GM21825 (cell line): ENCODE data around the gene HPD.
A peak's percentile ranks its signal among the peaks of the same experiment; 100 is the strongest.
"Not testable (repeated sequence)": the region's sequence is repeated elsewhere in the genome, so short reads cannot be mapped to it uniquely, and the experiment has no call there.

Source experiments
- ATAC-seq: cut with Tn5 transposase; IDR thresholded peaks from one replicate; pipeline ENCODE4 v1.9.1; 2021; ENCODE audit warnings: mild to moderate bottlenecking, moderate library complexity; ENCODE audit not compliant: unreplicated experiment

The HPD gene

DNA sequence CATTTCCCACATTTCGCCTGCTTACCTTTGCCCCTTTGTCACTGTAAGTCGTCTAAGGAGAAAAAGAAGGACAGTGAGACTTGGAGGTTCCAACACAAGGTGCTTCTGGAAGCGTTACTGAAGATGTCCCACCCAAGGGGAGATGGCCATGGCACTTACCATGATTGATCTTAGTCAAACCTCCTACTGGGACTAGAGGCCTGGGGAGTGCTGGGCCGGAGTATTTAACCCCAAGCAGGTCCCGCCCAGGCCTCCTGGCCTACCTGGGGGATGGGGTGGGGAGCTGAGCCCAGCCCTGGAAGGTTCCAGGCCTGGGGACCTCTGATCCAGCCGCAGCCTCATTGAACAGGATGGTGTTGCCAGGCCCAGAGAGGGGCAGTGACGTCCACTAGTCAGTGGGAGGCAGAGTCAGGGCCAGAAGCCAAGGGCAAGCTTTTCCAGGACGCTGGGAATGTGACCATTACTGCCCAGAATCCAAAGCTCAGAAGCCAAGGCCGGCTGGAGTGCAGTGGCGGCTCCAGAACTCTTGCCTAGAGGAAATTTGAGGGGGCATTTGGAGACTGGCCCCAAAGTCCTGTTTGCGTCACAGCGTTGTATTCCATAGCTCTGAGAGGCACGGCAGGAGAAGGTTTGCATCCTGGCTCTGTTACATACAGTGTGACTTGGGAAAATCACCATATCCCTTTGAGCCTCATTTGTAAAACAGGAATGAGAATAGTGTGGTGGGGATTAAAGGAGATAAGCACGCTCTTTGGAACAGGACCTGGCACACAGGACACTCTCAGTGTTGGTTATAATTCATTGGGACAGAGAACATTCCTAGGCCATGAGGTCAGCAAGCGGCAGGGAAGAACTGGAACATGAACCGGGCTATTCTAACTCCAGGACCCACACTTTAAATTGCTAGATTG lies at the start of gene HPD:
Gene HPD (minus strand): TSS at position 198 of the 911 bp plus-strand sequence. CDS start 36 bp downstream, at position 162.
- no peak for ATAC-seq

DNA sequence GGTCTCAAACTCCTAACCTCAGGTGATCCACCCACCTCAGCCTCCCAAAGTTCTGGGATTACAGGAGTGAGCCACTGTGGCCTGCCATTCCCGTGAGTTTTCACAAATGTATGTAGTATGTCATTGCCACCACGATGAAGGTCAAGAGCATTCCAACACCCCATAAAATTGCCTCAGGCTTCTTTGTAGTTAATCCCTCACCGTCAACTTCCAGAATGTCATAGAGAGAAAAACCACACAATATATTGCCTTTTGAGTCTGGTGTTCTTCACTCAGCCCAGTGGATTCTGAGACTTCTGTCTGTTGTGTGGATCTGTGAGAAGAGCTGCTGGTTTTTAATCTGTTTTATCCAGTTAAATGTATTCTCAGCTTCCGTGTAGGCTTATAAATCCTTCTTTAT lies 47.1 kb upstream of the HPD start:
- ATAC-seq: no peak

DNA sequence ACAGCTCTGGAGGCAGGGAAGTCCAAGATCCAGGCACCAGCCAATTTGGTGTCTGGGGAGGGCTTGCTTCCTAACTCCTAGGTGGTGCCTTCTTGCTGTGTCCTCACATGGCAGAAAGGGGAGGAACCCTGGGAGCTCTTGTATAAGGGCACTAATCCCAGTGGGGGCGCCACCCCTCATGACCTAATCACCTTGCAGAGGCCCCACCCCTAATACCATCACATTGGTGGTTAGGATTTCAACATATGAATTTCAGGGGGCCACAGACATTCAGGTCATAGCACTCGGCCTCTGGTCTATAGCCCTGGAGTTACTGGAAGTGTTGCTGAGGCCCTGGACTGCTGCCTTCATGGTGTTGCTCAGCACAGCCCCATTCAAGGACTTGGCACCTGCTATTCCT lies 44.5 kb upstream of the HPD start:
- ATAC-seq: no peak

DNA sequence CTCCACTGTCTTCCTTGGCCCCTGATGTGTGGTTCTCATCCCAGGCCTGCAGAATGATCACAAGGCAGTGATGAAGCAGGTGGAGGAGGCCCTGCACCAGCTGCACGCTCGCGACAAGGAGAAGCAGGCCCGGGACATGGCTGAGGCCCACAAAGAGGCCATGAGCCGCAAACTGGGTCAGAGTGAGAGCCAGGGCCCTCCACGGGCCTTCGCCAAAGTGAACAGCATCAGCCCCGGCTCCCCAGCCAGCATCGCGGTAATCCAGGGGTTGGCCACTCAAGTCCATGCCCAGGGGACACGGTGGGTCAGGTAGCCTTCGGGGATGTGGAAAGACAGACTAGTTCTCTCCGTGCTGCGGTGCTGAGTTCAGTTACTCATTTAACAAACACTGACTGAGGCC lies 40.9 kb upstream of the HPD start:
- no peak for ATAC-seq

DNA sequence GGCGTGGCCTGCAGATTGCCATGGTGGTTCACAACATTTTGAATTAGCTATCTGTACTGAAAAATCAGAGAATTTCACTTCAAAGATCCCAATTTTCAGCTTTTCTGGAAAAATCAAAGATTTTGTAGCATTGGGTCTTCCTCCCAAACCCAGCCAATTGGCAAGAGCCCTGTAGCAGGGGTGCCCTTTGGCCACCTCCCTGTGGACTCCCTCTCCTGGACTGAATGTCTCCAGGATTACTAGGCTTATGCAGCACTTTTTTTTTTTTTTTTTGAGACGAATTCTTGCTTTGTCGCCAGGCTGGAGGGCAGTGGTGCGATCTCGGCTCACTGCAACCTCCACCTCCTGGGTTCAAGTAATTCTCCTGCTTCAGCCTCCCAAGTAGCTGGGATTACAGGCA lies 39.6 kb upstream of the HPD start:
- ATAC-seq: no peak

DNA sequence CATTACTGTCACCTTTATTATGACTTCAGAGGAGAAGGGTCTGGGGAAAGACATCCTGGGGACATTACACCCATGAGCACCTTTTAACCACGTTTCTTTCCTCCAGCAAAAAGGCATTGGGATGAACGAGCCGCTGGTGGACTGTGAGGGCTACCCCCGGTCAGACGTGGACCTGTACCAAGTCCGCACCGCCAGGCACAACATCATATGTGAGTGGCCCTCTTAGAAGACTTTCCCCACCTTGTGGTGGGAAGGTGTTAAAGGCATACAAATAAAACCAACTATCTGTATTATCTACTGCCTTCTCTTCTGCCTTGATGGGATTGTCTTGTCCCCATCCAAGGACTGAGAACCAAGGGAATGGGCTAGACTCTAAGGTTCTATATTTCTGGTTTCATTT lies 36.0 kb upstream of the HPD start:
- no peak for ATAC-seq

DNA sequence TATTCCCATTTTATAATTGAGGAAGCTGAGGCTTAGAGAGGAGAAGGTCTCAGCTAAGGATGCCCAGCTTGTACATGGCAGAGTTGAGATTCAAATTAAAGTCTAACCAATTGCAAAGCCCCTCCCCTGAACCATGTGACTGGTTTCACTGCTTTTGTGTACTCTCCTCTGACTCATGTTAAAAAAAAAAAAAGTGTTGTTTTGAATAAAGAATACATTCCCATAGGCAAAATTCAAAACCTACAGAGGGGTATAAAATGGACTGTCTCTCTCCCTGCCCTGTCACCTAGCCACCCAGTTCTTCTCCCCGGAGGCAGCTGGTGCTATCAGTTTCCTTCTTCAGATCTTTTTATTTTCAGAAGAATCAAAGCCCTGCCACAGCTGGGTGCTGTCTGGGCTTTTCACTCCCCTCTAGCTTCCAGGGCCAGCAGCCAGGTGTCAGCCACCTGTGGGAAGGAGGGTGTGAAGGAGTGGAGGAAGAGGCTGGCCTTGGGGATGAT lies 35.4 kb upstream of the HPD start:
- no peak for ATAC-seq

DNA sequence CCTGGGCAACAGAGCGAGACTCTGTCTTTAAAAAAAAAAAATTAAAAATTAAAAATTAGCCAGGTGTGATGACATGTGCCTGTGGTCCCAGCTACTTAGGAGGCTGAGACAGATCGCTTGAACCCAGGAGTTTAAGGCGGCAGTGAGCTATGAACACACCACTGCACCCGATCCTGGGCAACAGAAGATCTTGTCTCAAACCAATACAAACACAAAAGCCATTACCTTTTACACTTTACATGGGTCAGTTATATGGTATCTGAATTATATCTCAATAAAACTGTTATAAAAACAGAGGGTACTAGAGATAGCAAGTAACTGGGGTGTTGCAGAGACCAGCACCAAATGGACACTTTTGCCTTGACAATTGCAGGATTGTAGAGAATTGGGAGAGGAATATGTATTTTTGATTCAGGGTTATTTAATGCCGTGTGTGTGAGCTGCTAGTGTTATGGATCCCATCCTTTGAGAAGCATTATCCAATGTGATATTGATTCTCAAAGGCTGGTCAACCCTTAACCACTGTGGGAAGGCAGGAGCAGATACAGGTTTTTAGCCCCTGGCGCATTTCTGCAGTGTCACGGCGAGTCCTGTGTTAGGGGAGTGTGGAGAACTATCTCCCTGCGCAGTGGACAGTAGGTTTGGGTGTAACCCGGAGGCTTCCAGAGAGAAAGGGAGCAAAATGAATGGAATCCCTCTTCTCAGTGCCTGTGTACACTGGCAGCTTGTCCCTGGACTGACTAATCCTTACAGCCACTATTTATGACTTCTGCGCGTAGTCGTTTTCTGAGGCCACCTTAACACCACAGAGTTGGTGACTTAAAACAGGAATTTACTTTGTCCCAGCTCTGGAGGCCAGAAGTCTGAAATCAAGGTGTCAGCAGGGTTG lies 34.3 kb upstream of the HPD start:
- ATAC-seq: no peak

DNA sequence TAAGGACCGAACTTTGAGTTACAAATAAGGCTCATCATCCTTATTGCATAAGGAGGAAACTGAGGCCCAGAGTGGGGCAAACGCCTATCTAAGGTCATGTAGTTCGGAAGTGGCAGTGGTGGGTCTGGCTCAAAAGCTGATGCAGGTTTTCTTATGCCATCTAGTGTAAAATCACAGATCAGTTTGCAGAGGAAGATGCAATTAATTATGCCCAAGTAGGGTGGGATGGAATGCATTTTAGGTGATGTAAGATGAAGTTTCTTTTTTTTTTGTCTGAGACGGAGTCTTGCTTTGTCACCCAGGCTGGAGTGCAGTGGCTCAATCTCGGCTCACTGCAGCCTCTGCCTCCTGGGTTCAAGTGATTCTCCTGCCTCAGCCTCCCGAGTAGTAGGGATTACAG lies 31.0 kb upstream of the HPD start:
- ATAC-seq: not testable (repeated sequence)

DNA sequence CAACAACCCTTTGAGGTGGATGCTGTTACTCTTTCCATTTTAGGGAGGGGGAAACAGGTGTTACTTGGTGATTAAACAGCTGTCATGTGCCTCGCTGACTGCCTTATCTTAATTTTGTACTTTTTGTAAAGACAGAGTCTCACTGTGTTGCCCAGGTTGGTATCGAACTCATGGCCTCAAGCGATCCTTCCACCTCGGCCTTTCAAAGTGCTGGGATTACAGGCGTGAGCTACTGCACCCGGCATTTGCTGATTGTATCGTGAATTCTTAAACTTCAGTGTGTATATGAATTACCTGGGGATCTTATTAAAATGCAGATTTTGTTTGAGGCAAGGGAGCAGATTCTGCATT lies 30.6 kb upstream of the HPD start:
- ATAC-seq: no peak

DNA sequence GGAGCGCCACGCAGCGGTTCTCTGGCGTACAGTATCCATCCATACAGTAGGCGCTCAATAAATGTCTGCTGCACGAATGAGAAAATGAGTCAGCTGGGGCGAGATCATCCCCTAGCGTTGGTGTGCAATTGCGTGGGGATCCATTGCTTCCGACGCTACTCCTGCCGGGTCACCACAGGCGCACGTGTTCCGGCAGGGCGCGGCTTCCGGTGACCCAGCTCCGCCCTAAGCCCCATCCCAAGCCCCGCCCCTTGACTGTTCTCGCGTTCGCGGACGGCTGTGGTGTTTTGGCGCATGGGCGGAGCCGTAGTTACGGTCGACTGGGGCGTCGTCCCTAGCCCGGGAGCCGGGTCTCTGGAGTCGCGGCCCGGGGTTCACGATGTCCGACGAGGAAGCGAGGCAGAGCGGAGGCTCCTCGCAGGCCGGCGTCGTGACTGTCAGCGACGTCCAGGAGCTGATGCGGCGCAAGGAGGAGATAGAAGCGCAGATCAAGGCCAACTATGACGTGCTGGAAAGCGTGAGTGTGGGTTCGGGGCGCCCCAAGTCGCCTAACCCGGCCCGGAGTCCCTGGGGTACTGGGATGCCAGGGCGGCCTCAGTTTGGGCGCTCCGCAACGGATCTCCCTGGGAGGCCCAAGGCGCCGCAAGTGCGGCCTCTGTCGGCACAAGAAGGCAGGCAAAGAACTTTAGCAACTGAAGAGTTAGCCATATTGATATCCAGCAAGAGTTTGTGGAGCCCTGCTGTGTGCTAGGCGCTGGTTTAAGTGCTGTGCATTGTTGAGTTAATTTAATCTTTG lies 30.0 kb upstream of the HPD start, which contains the start of gene PSMD9:
Gene PSMD9 (plus strand): TSS at position 313 of the 796 bp plus-strand sequence. CDS start 67 bp downstream, at position 380.
- ATAC-seq: peak; percentile 94

DNA sequence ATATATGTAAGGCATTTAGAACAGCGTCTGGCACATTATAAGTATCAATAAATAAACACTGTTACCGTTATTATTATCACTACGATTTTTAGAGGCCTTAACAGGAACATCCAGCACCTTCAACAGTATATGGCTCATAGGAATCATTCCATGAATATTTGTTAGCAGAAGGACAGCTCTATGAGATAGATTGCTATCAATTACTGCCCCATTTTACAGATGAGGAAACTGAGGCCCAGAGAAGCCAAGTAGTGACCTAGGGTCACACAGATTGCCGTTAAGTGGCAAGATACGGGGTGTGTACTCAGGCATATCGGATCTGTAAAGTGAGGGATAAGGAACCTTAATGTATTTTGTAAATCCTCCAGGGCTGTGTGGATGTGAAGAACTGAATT lies 29.4 kb upstream of the HPD start:
- ATAC-seq: no peak

DNA sequence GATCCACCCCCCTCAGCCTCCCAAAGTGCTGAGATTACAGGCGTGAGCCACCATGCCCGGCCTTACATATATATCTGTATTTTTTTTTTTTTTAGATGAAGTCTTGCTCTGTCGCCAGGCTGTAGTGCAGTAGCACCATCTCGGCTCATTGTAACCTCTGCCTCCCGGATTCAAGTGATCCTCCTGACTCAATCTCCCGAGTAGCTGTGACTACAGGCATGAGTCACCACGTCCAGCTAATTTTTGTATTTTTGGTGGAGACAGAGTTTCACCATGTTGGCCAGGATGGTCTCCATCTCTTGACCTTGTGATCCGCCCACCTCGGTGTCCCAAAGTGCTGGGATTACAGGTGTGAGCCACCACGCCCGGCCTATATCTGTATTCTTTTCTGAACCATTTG lies 26.5 kb upstream of the HPD start:
- not testable (repeated sequence) for ATAC-seq

DNA sequence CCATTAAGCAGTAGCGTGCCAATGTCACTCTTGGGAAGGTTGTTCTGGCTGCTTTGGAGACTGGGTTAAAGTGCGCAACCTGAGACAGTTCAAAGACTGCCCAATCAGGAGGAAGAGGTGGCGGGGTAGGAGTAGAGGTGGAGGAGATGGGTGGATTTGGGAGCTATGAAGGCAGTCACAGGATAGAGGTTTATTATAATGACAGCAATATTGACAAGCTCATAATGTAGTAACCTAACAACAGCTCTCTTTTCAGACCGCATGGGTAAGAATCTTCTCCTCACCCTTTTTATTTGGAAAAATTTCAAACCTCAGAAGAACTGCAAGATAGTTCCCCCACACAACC lies 24.6 kb upstream of the HPD start:
- no peak for ATAC-seq

DNA sequence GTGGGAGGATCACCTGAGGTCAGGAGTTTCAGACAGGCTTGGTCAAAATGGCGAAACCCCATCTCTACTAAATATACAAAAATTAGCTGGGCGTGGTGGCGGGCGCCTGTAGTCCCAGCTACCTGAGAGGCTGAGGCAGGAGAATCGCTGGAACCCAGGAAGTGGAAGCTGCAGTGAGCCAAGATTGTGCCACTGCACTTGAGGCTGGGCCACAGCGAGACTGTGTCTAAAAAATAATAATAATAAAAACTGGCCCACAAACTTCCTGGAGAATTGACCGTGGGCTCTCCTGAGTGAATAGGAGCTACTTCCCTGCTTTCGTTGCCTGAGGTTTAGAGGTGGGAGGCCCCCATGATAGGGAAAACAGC lies 17.4 kb upstream of the HPD start:
- ATAC-seq: not testable (repeated sequence)

DNA sequence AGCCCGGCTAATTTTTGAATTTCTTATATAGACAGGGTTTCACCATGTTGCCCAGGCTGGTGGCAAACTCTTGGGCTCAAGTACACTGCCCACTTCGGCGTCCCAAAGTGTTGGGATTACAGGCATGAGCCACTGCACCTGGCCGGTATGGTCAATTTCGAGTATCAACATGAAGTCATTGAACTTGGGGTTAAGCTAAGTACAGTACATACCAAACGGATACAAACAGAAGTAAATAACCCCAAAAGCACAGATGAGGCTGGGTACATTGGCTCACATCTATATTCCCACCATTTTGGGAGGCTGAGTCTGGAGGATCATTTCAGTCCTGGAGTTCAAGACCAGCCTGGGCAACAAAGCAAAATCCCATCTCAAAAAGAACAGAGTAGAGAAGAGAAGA lies 16.9 kb upstream of the HPD start:
- ATAC-seq: no peak

DNA sequence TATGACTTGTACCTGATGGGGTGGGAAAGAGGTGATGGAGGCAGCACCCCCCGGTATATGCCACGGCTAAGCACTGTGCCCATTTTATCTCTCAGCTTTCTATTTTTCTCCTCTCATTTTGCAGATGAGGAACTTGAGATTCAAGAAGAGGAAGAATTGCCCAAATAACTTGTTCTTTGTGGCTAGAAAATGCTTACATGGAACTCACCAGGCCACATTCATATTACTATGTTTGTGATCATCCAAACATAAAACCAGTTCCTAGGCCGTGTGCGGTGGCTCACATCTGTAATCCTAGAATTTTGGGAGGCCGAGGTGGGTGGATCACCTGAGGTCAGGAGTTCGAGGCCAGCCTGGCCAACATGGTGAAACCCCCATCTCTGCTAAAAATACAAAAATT lies 15.4 kb upstream of the HPD start:
- no peak for ATAC-seq

DNA sequence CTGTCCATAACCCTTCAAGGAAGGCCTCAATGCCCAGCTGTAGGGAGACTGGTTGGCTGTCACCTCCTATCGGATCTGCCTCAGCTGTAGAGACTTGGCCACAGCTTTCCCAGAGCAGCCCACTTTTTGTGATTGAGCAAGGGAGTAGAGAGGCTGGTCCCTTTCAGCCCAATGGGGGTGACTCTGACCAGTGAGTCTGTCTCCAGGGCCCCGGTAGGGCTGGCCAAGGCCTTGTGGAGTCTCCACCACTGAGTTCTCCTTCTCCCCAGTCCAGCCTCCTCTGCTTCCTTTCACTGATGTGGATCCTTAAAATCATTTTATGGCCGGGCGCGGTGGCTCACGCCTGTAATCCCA lies 14.5 kb upstream of the HPD start:
- no peak for ATAC-seq

DNA sequence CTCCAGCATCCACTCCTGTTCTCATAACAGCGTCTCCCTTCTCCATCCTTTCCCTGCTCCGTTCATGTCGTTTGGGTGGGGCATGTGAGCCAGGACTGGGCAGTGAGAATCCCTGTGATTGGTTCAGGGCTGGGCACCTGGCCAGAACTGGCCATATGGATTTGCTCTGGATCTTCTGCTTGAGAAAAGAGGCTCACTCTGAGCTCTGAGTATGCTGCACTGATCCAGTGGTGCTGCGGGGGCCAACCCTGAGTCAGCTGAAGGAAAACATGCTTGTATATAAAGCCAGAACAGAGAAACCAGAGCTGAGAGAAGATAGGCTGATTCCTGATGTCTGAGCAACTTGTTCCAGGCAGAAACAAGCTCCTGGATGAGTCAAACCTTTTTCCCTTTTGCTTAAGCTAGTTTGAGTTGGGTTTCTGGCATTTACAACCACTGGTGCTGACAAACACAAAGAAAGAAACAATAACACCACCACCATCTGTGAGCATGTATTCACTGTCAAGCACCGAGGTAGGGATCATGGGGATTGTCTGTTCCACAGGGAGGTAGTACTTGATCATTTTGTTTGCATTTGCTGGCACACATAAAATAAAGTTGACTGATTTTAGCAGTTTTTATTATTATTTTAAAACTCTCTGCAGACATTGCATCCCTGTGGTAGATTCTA lies 14.0 kb upstream of the HPD start:
- ATAC-seq: no peak

DNA sequence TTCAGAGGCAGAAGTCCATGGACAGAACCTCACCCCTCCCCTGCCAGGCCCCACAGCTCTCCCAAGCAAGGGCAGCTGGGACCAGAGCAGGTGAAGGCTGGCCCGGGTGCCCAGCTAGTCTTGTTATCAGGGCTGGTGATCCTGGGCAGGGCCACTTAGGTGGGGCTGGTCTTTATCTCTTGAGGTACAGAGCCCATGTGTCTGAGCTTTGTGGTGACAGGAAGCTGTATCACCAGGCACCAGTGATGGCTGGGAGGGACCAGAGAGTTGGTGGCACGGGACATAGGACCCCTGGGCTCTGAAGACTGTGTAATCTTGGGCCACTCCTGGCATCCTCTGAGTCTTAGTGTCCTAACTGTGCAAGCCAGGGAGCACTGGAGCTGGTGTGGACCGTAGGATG lies 12.8 kb upstream of the HPD start:
- ATAC-seq: no peak

DNA sequence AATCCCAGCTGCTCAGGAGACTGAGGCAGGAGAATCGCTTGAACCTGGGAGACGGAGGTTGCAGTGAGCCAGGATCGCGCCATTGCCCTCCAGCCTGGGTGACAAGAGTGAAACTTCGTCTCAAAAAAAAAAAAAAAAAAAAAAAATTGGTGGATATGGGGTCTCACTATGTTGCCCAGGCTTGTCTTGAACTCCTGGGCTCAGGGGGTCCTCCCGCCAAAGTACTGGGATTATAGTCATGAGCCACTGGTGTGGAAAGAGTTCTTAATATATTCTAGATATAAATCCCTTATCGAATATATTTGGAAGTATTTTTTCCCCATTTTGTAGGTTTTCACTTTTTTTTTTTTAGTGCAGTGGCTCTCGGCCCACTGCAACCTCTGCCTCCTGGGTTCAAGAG lies 10.6 kb upstream of the HPD start:
- ATAC-seq: not testable (repeated sequence)
